ENCODE results near the gene VPS51. TPM values are rescaled to one million over a fixed set of nuclear protein-coding genes. Genes with fewer than 3 reads are reported as not detected.

The VPS51 gene
- total and polyA plus RNA-seq, 11 donors, result 78.4 to 165 (median 101) TPM

GRCh38 chr11:65087827-65088226 lies 8.2 kb upstream of the VPS51 start:
- 88 to 91% (median 89%) methylated on average over 5 to 15 of the region's 15 CpGs for WGBS, 4 donors
- Histone ChIP-seq H3K9me3 (no peaks in the 10 kb centered on the region), H3K27ac (no peak overlapping the region), H3K27me3 (no peaks in the 10 kb centered on the region), H3K4me1 (peaks cover 4 to 26% (median 16%) of the 10 kb centered on the region in 12 donors), H3K36me3 (peaks cover 0 to 51% (median 42%) of the 10 kb centered on the region in 9 donors), H3K4me3 (no peak overlapping the region)
- intact Hi-C loops (cut with DNase I), result loop anchor here in 2 of 10 donors (10.0 kb wide), 1 partner anchor 73 kb away; the partner anchor contains the start of gene ARL2 (in 2 of the 2)
- ATAC-seq, result no peak
- TF ChIP-seq CTCF (IDR thresholded peaks at IDR 0.05) (no peak), POLR2A (IDR thresholded peaks at IDR 0.05) (no peak)
- no peak for DNase-seq

- Histone ChIP-seq H3K27me3 (no peaks in the 10 kb centered on the region), H3K4me3 (no peak overlapping the region), H3K9me3 (no peaks in the 10 kb centered on the region), H3K4me1 (peaks cover 3 to 15% (median 10%) of the 10 kb centered on the region in 12 donors), H3K27ac (no peak overlapping the region), H3K36me3 (peaks cover 0 to 51% (median 42%) of the 10 kb centered on the region in 9 donors)
- TF ChIP-seq CTCF (IDR thresholded peaks at IDR 0.05) (no peak), POLR2A (IDR thresholded peaks at IDR 0.05) (no peak)
- 91 to 98% (median 95%) methylated on average over 4 of the region's 4 CpGs for WGBS, 4 donors
- no peak for ATAC-seq
- DNase-seq, result no peak
- intact Hi-C loops (cut with DNase I), result loop anchor here in 2 of 10 donors (10.0 kb wide), 1 partner anchor 75 kb away; the partner anchor contains the start of gene ARL2 (in 2 of the 2)
Observed at GRCh38 chr11:65089621-65090020, 6.4 kb upstream of the VPS51 start.

GRCh38 chr11:65090628-65091027 lies 5.4 kb upstream of the VPS51 start:
- H3K27me3 ChIP-seq, result no peaks in the 10 kb centered on the region
- peaks cover 0 to 7% (median 2%) of the 10 kb centered on the region in 12 donors for H3K4me1 ChIP-seq
- H3K36me3 ChIP-seq, result peaks cover 0 to 45% (median 38%) of the 10 kb centered on the region in 9 donors
- no peak for DNase-seq
- no peak for TF ChIP-seq CTCF (IDR thresholded peaks at IDR 0.05)
- TF ChIP-seq POLR2A (IDR thresholded peaks at IDR 0.05), result no peak
- no peaks in the 10 kb centered on the region for H3K9me3 ChIP-seq
- intact Hi-C loops (cut with DNase I), result no loop called here
- no peak overlapping the region for H3K4me3 ChIP-seq
- no peak overlapping the region for H3K27ac ChIP-seq
- ATAC-seq, result no peak
- 96 to 99% (median 97%) methylated on average over 4 of the region's 4 CpGs for WGBS, 4 donors

GRCh38 chr11:65095427-65095826 lies 587 bp upstream of the VPS51 start:
- Histone ChIP-seq H3K9me3 (no peaks in the 10 kb centered on the region), H3K4me1 (peaks cover 0 to 25% (median 13%) of the 10 kb centered on the region in 12 donors), H3K36me3 (peaks cover 0 to 24% (median 11%) of the 10 kb centered on the region in 9 donors), H3K4me3 (peak overlapping the region in 8 of 12 donors; percentile 71 to 90 (median 85)), H3K27ac (peak overlapping the region in 9 of 12 donors; percentile 87 to 96 (median 91)), H3K27me3 (no peaks in the 10 kb centered on the region)
- intact Hi-C loops (cut with DNase I), result loop anchor here in 1 of 10 donors (5.0 kb wide), 1 partner anchor 53 kb away; the partner anchor contains the start of gene SAC3D1
- ATAC-seq, result no peak
- DNase-seq, result no peak
- 72 to 83% (median 76%) methylated on average over 21 to 22 of the region's 22 CpGs for WGBS, 4 donors
- no peak for TF ChIP-seq CTCF (IDR thresholded peaks at IDR 0.05)
- TF ChIP-seq POLR2A (IDR thresholded peaks at IDR 0.05), result no peak
